Neural progenitor cell (in vitro differentiated cells): ENCODE measurements around the gene WNT9A. TPM values are rescaled to one million over a fixed set of nuclear protein-coding genes. Genes with fewer than 3 reads are reported as not detected.
A peak's percentile ranks its signal among the peaks of the same experiment; 100 is the strongest.

Experiments used
- DNase-seq: peaks from one replicate; pipeline ENCODE4 v3.0.0-alpha.2; 2016; ENCODE audit warnings: low spot score
- H2AFZ ChIP-seq: fragments of 200-600 bp; sonication (generic); replicated peaks from 2 replicates; pipeline ENCODE4 v1.6.1; 2016; ENCODE audit warnings: antibody characterized with exemption
- H3F3A ChIP-seq: fragments of 200-600 bp; sonication (generic); 2 replicates; pipeline ENCODE4 v1.6.1; 2016; ENCODE audit warnings: antibody characterized with exemption, low read depth
- H3K27ac ChIP-seq: fragments of 200-600 bp; sonication (generic); 2 replicates; pipeline ENCODE4 v1.5.1; 2016; ENCODE audit warnings: mild to moderate bottlenecking
- H3K27me3 ChIP-seq: fragments of 200-600 bp; sonication (generic); 2 replicates; pipeline ENCODE4 v1.6.1; 2016; ENCODE audit warnings: mild to moderate bottlenecking, moderate library complexity
- H3K36me3 ChIP-seq: fragments of 200-600 bp; sonication (generic); 2 replicates; pipeline ENCODE4 v1.5.1; 2016
- H3K4me1 ChIP-seq: fragments of 200-600 bp; sonication (generic); 2 replicates; pipeline ENCODE4 v1.6.1; 2016; ENCODE audit warnings: mixed run types
- H3K4me2 ChIP-seq: fragments of 200-600 bp; sonication (generic); 2 replicates; pipeline ENCODE4 v1.6.1; 2016
- H3K4me3 ChIP-seq: fragments of 200-600 bp; sonication (generic); 2 replicates; pipeline ENCODE4 v1.5.1; 2016
- H3K79me2 ChIP-seq: fragments of 200-600 bp; sonication (generic); 2 replicates; pipeline ENCODE4 v1.6.1; 2016; ENCODE audit warnings: low read depth
- H3K9ac ChIP-seq: fragments of 200-600 bp; sonication (generic); 2 replicates; pipeline ENCODE4 v1.6.1; 2016
- H3K9me3 ChIP-seq: fragments of 200-600 bp; sonication (generic); 2 replicates; pipeline ENCODE4 v1.5.1; 2016; ENCODE audit warnings: low read depth
- H4K20me1 ChIP-seq: fragments of 200-600 bp; sonication (generic); 2 replicates; pipeline ENCODE4 v1.6.1; 2016; ENCODE audit warnings: low read depth
- H3K27ac Mint-ChIP-seq: 3 replicates; pipeline ENCODE4 v1.8.0; 2021; ENCODE audit warnings: mixed read lengths
- H3K27me3 Mint-ChIP-seq: 2 replicates; pipeline ENCODE4 v1.8.0; 2022; ENCODE audit warnings: low read depth, mild to moderate bottlenecking, inconsistent platforms, moderate library complexity, mixed read lengths; ENCODE audit not compliant: insufficient read depth
- H3K36me3 Mint-ChIP-seq: 3 replicates; pipeline ENCODE4 v1.8.0; 2021; ENCODE audit warnings: mixed read lengths
- H3K4me1 Mint-ChIP-seq: 3 replicates; pipeline ENCODE4 v1.8.0; 2021; ENCODE audit warnings: mixed read lengths
- H3K4me3 Mint-ChIP-seq: 3 replicates; pipeline ENCODE4 v1.8.0; 2021; ENCODE audit warnings: mild to moderate bottlenecking, moderate library complexity, mixed read lengths
- H3K9me3 Mint-ChIP-seq: 3 replicates; pipeline ENCODE4 v1.8.0; 2020; ENCODE audit warnings: mixed read lengths
- EZH2 ChIP-seq: fragments of 200-600 bp; sonication (generic); IDR thresholded peaks from 2 replicates; pipeline ENCODE4 v1.6.1; 2017; ENCODE audit warnings: antibody characterized with exemption, mild to moderate bottlenecking, moderate library complexity
- EZH2phosphoT487 ChIP-seq: fragments of 200-600 bp; sonication (generic); IDR thresholded peaks from 2 replicates; pipeline ENCODE4 v1.6.1; 2017; ENCODE audit warnings: antibody characterized with exemption
- total RNA-seq: library from RNA; depleted of rRNA; stranded (reverse); fragments of >200 nt; gene quantifications from 2 replicates; pipeline ENCODE4 v1.2.3, GENCODE V29; 2015; ENCODE audit warnings: low replicate concordance
- TF ChIP-seq, protein P1 (sequence below): fragments of 200-600 bp; sonication (generic); IDR thresholded peaks from 2 replicates; pipeline ENCODE4 v1.5.1; 2017; ENCODE audit warnings: antibody characterized with exemption, mild to moderate bottlenecking

Gene WNT9A
- total RNA-seq, 1 donor from 2014 or later, result 1.4 TPM

GRCh38 chr1:227899141-227899819 is 48.5 kb downstream of the WNT9A start:
- H3K4me3 Mint-ChIP-seq, result no peak overlapping the region
- no peak for DNase-seq
- H3K36me3 ChIP-seq, result no peaks in the 10 kb centered on the region
- no peak overlapping the region for H3K4me3 ChIP-seq
- no peaks in the 10 kb centered on the region for H4K20me1 ChIP-seq
- H3F3A ChIP-seq, result no peaks in the 10 kb centered on the region
- H3K27me3 Mint-ChIP-seq, result peaks cover 10% of the 10 kb centered on the region
- H3K9me3 Mint-ChIP-seq, result no peaks in the 10 kb centered on the region
- H3K36me3 Mint-ChIP-seq, result no peaks in the 10 kb centered on the region
- no peak overlapping the region for H3K4me2 ChIP-seq
- no peaks in the 10 kb centered on the region for H3K27me3 ChIP-seq
- no peaks in the 10 kb centered on the region for H3K79me2 ChIP-seq
- H3K9me3 ChIP-seq, result no peaks in the 10 kb centered on the region
- peaks cover 3% of the 10 kb centered on the region for H3K4me1 Mint-ChIP-seq
- no peak overlapping the region for H3K27ac ChIP-seq
- H3K27ac Mint-ChIP-seq, result peak overlapping the region; percentile 93
- peaks cover 6% of the 10 kb centered on the region for H3K4me1 ChIP-seq
- TF ChIP-seq EZH2phosphoT487, result no peak
- TF ChIP-seq, protein P1, sequence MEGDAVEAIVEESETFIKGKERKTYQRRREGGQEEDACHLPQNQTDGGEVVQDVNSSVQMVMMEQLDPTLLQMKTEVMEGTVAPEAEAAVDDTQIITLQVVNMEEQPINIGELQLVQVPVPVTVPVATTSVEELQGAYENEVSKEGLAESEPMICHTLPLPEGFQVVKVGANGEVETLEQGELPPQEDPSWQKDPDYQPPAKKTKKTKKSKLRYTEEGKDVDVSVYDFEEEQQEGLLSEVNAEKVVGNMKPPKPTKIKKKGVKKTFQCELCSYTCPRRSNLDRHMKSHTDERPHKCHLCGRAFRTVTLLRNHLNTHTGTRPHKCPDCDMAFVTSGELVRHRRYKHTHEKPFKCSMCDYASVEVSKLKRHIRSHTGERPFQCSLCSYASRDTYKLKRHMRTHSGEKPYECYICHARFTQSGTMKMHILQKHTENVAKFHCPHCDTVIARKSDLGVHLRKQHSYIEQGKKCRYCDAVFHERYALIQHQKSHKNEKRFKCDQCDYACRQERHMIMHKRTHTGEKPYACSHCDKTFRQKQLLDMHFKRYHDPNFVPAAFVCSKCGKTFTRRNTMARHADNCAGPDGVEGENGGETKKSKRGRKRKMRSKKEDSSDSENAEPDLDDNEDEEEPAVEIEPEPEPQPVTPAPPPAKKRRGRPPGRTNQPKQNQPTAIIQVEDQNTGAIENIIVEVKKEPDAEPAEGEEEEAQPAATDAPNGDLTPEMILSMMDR, result no peak
- no peak overlapping the region for H2AFZ ChIP-seq
- H3K9ac ChIP-seq, result no peak overlapping the region

- H3K9me3 ChIP-seq, result no peaks in the 10 kb centered on the region
- no peaks in the 10 kb centered on the region for H3K27me3 ChIP-seq
- H3K4me1 ChIP-seq, result peaks cover 6% of the 10 kb centered on the region
- H3K9ac ChIP-seq, result no peak overlapping the region
- no peak overlapping the region for H3K27ac ChIP-seq
- H3K36me3 ChIP-seq, result no peaks in the 10 kb centered on the region
- H3K4me1 Mint-ChIP-seq, result peaks cover 3% of the 10 kb centered on the region
- H2AFZ ChIP-seq, result no peak overlapping the region
- H3F3A ChIP-seq, result no peaks in the 10 kb centered on the region
- H3K4me3 Mint-ChIP-seq, result no peak overlapping the region
- TF ChIP-seq EZH2 (no peak), EZH2phosphoT487 (no peak)
- TF ChIP-seq, protein P1, result no peak
- no peaks in the 10 kb centered on the region for H3K79me2 ChIP-seq
- peaks cover 10% of the 10 kb centered on the region for H3K27me3 Mint-ChIP-seq
- no peak for DNase-seq
- H3K4me2 ChIP-seq, result no peak overlapping the region
- no peaks in the 10 kb centered on the region for H3K36me3 Mint-ChIP-seq
- H4K20me1 ChIP-seq, result no peaks in the 10 kb centered on the region
- no peak overlapping the region for H3K27ac Mint-ChIP-seq
- H3K9me3 Mint-ChIP-seq, result no peaks in the 10 kb centered on the region
- no peak overlapping the region for H3K4me3 ChIP-seq
These were observed 49.1 kb downstream of the WNT9A start for GRCh38 chr1:227898502-227899140.

DNA sequence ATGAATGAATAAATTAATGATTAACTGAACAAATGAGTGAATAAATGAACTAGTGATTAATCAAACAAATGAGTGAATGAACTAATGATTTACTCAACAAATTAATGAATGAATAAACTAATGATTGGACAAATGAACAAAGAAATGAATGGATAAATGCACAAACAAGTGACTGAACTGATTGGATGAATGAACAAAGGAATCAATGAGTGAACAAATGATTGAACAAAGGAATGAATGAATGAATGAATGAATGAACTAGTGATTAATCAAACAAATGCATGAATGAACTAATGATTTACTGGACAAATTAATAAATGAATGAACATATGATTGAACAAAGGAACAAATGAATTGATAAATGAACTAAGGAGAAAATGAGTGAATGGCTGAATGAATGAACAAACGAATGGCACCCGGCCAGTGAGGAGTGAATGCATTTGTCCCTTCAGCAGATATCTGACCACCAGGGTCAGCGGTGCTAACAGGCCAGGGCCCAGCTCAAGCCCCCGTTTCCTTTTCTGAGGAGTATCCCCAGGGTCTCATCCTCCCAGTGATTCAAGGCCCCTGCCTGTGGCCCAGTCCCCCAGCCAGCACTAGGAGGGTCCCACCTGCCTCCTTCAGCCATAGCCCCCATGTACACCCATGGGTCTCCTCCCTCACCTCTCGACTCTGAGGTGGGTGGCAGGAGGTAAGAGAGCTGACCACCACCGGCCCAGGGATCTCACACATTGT is 49.9 kb downstream of the WNT9A start:
- Mint-ChIP-seq H3K27ac (no peak overlapping the region), H3K36me3 (no peaks in the 10 kb centered on the region), H3K4me1 (peaks cover 3% of the 10 kb centered on the region), H3K4me3 (peak overlapping the region; percentile 3), H3K27me3 (peaks cover 10% of the 10 kb centered on the region), H3K9me3 (no peaks in the 10 kb centered on the region)
- Histone ChIP-seq H3K27me3 (no peaks in the 10 kb centered on the region), H3K27ac (no peak overlapping the region), H3K79me2 (no peaks in the 10 kb centered on the region), H3K4me1 (peaks cover 6% of the 10 kb centered on the region), H4K20me1 (no peaks in the 10 kb centered on the region), H3F3A (no peaks in the 10 kb centered on the region), H3K9me3 (no peaks in the 10 kb centered on the region), H3K4me3 (no peak overlapping the region), H2AFZ (no peak overlapping the region), H3K4me2 (no peak overlapping the region), H3K9ac (no peak overlapping the region), H3K36me3 (no peaks in the 10 kb centered on the region)
- no peak for DNase-seq
- TF ChIP-seq EZH2phosphoT487 (no peak), EZH2 (no peak)
- TF ChIP-seq, protein P1, result no peak
